ENCODE results near the gene C11orf97. TPM values are rescaled to one million over a fixed set of nuclear protein-coding genes. Genes with fewer than 3 reads are reported as not detected.

Gene C11orf97
- total and polyA plus RNA-seq, 2 of the 8 experiments (the other 6 are each of a cell fraction or from before 2014, with no cell fraction given) = not detected

- Histone ChIP-seq H3K79me2 (ENCODE audit: control insufficient read depth in 1 of 2, insufficient read depth in 2 of 2, low read length in 2 of 2) (no peaks in the 10 kb centered on the region), H2BK20ac (ENCODE audit: low read length) (no peak overlapping the region), H3K36me3 (ENCODE audit: control insufficient read depth in 2 of 4, insufficient read depth in 4 of 4, low read length in 3 of 4) (no peaks in the 10 kb centered on the region), H3K18ac (ENCODE audit: extremely low read depth, low read length) (no peak overlapping the region), H3K27me3 (replicated peaks in 1 of 4; ENCODE audit: control insufficient read depth in 3 of 4, extremely low read depth in 1 of 4, insufficient read depth in 3 of 4, low read length in 3 of 4) (no peaks in the 10 kb centered on the region), H2AK5ac (ENCODE audit: low read depth, low read length) (no peak overlapping the region), H3K4me1 (replicated peaks in 1 of 4; ENCODE audit: control insufficient read depth in 3 of 4, insufficient read depth in 4 of 4, low read length in 3 of 4) (no peaks in the 10 kb centered on the region), H3K23me2 (ENCODE audit: low read depth, low read length) (no peaks in the 10 kb centered on the region), H3K23ac (ENCODE audit: insufficient read length) (no peak overlapping the region), H2BK120ac (replicated peaks; ENCODE audit: low read depth, low read length) (no peak overlapping the region), H3K56ac (replicated peaks; ENCODE audit: insufficient read length, low read depth, low read length) (no peak overlapping the region), H3K9me3 (ENCODE audit: insufficient read depth in 2 of 2, low read depth in 1 of 2, low read length in 1 of 2) (no peaks in the 10 kb centered on the region), H3K79me1 (ENCODE audit: low read depth, low read length) (no peaks in the 10 kb centered on the region), H3K4ac (replicated peaks; ENCODE audit: insufficient read length, low read depth, low read length) (no peak overlapping the region), H4K20me1 (replicated peaks in 1 of 2; ENCODE audit: control insufficient read depth in 1 of 2, insufficient read depth in 2 of 2, low read length in 2 of 2) (no peaks in the 10 kb centered on the region), H2BK5ac (ENCODE audit: low read depth, low read length) (no peak overlapping the region), H3K9ac (replicated peaks in 1 of 4; ENCODE audit: extremely low read depth in 1 of 4, low read depth in 3 of 4, low read length in 3 of 4) (no peak overlapping the region), H4K91ac (replicated peaks; ENCODE audit: insufficient read length, low read length) (no peak overlapping the region), H2BK12ac (ENCODE audit: low read depth, low read length) (no peak overlapping the region), H3K27ac (ENCODE audit: low read depth, low read length) (no peak overlapping the region), H3K4me3 (ENCODE audit: extremely low read depth in 1 of 4, insufficient read depth in 2 of 4, low read depth in 3 of 4, low read length in 4 of 4) (no peak overlapping the region), H4K8ac (ENCODE audit: extremely low read depth, insufficient read depth, low read length) (no peak overlapping the region), H2BK15ac (ENCODE audit: low read length) (no peak overlapping the region), H2AFZ (ENCODE audit: low read length) (no peak overlapping the region), H4K5ac (ENCODE audit: insufficient read length, low read depth, low read length) (no peak overlapping the region), H3K14ac (ENCODE audit: insufficient read length) (no peak overlapping the region), H3K4me2 (ENCODE audit: insufficient read depth in 1 of 2, low read depth in 2 of 2, low read length in 2 of 2) (no peak overlapping the region)
- CTCF ChIA-PET (ENCODE audit: partially characterized antibody) = interaction anchor here (1.0 kb wide), 1 partner anchor 8 kb away, joined by 3 read pairs; no protein-coding TSS in a partner anchor
- DNase-seq (ENCODE audit: low read depth in 1 of 2, low spot score in 2 of 2) (no peak), FAIRE-seq (no peak)
- POLR2A ChIA-PET (ENCODE audit: partially characterized antibody) = interaction anchor here (1.6 kb wide), 1 partner anchor 26 kb away, joined by 3 read pairs; no protein-coding TSS in a partner anchor
- 60% methylated on average over 3 of the region's 3 CpGs; no CpG with 5 or more reads in 1 of the 2 experiments for WGBS, 2 experiments (ENCODE audit: extremely low coverage in 1 of 2, insufficient coverage in 1 of 2, insufficient read length in 1 of 2, insufficient replicate concordance in 2 of 2, low coverage in 1 of 2, low lambda C conversion rate in 2 of 2, missing lambda C conversion rate in 1 of 2)
- TF ChIP-seq SIN3A (conservative IDR thresholded peaks at IDR 0.05 in 1 of 2, IDR thresholded peaks at IDR 0.05 in 1 of 2; ENCODE audit: low read depth in 1 of 2, low read length in 2 of 2) = no peak
- no peak for TF ChIP-seq ATF2 (IDR thresholded peaks at IDR 0.05; ENCODE audit: low read length)
- TF ChIP-seq KDM1A (IDR thresholded peaks at IDR 0.05; ENCODE audit: borderline replicate concordance, low read length) = no peak
- no peak for TF ChIP-seq SP4 (IDR thresholded peaks at IDR 0.05; ENCODE audit: low read length)
- TF ChIP-seq KDM5A (IDR thresholded peaks at IDR 0.05; ENCODE audit: low read length) = no peak
- TF ChIP-seq CBX5 (IDR thresholded peaks at IDR 0.05; ENCODE audit: low read depth, low read length) = no peak
- TF ChIP-seq KDM4A (IDR thresholded peaks at IDR 0.05; ENCODE audit: low read depth, low read length, severe bottlenecking) = no peak
- TF ChIP-seq GABPA (IDR thresholded peaks at IDR 0.05; ENCODE audit: borderline replicate concordance, insufficient read depth, low read length) = no peak
- TF ChIP-seq BCL11A (IDR thresholded peaks at IDR 0.05; ENCODE audit: low read depth in 2 of 2, low read length in 2 of 2) = no peak
- TF ChIP-seq USF2 (IDR thresholded peaks at IDR 0.05; ENCODE audit: low read length) = no peak
- no peak for TF ChIP-seq BACH1 (IDR thresholded peaks at IDR 0.05; ENCODE audit: low read length)
Measured at GRCh38 chr11:94577841-94578240, 65.6 kb downstream of the C11orf97 start.

All from H1 (cell line).